GM10266 (cell line): ENCODE measurements around the gene PPP1R26.
"Not testable (repeated sequence)": the region's sequence is repeated elsewhere in the genome, so short reads cannot be mapped to it uniquely, and the experiment has no call there.

Experiments
- DNase-seq: peaks from one replicate; pipeline ENCODE4 v3.0.0; 2012; ENCODE audit errors: extremely low spot score
- TF ChIP-seq, protein P1 (sequence below): IDR thresholded peaks from 2 replicates; pipeline ENCODE4 v1.5.1; 2012; ENCODE audit warnings: mild to moderate bottlenecking, low read depth; ENCODE audit not compliant: control insufficient read depth, insufficient read depth; ENCODE audit errors: missing control alignments

The PPP1R26 gene

GRCh38 chr9:135512241-135512603, 32.6 kb downstream of the PPP1R26 start:
- TF ChIP-seq, protein P1, sequence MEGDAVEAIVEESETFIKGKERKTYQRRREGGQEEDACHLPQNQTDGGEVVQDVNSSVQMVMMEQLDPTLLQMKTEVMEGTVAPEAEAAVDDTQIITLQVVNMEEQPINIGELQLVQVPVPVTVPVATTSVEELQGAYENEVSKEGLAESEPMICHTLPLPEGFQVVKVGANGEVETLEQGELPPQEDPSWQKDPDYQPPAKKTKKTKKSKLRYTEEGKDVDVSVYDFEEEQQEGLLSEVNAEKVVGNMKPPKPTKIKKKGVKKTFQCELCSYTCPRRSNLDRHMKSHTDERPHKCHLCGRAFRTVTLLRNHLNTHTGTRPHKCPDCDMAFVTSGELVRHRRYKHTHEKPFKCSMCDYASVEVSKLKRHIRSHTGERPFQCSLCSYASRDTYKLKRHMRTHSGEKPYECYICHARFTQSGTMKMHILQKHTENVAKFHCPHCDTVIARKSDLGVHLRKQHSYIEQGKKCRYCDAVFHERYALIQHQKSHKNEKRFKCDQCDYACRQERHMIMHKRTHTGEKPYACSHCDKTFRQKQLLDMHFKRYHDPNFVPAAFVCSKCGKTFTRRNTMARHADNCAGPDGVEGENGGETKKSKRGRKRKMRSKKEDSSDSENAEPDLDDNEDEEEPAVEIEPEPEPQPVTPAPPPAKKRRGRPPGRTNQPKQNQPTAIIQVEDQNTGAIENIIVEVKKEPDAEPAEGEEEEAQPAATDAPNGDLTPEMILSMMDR = no peak
- DNase-seq = no peak

DNA sequence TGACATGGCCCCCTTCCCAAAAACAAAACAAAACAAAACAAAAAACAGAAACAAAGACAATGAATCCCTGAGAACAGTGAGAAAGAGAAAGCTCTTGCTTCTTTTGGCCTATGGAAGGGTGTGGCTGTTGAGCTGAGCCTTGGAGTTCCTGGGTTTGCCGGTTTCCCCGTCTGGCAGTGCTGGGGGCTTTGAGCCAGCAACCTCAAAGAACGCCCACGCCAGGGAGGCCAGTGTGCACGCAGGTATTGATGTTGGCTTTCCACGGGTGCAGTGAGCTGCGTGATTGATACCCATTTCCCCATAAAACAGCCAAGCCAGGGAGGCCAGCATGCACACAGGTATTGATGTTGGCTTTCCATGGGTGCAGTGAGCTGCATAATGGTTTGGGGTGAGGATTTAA, 33.3 kb downstream of the PPP1R26 start:
- TF ChIP-seq, protein P1 = no peak
- DNase-seq = no peak

DNA sequence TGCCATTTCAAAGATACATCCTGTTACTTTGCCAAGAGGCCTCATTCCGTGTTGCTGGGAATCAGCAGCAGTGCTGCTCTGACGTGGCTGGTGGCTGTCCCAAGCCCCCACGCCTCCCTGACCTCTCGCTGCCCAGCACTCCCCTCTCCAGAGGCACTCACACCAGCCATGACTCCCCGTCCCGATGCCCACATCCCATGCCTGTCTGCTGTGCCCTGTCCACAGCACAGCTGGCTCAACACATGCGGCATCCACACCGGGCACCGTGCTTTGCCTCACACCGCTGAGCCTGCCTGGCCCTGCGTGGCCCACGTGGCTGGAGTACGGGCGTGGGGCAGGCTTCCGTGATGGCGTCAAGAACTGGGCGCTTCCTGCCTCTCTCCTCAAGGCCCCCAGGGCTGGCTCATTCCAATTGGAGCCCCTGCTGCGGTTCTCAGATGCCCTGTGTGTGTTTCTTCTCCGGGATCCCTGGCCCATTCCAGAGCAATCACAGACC, 33.8 kb downstream of the PPP1R26 start:
- TF ChIP-seq, protein P1 = no peak
- no peak for DNase-seq

- not testable (repeated sequence) for DNase-seq
These were observed 34.3 kb downstream of the PPP1R26 start for GRCh38 chr9:135513906-135514305.

DNA sequence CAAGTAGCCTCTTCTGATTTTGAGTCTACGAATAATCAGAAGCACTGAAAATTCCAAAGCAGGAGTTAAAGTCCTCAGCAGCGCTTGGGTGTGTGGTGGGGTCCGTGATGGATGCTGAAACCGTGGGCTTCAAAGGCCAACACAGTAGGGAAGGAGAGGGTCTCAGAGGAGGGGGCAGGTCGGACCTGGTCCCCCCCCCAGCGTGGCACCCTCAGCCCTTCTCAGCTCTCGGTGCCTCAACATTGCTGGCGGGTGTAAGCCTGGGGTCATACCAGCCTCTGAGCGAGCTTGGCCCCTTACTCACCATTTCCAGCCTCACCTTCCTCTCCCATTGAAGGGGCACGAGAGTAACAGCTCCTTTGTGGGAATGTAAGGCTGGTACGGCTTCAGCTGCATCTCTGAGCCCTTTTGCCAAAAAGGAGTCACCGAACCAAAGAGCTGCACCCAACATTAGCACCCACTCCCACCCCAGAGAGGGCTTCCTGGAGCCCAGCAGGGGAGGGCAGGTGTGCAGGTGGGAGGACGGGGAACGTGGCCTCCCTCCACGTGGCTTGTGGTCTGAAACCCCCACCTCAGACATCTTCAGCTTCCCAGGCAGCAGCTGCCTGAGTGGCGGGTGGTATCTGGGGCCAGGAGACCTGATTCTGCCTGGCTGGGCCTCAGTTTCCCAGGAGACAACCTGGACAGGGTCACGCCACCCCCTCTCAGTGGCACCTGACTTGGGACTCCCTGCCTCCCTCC, 34.9 kb downstream of the PPP1R26 start:
- TF ChIP-seq, protein P1 = no peak
- no peak for DNase-seq

- TF ChIP-seq, protein P1 = no peak
- DNase-seq = no peak
These were observed 35.7 kb downstream of the PPP1R26 start for GRCh38 chr9:135515083-135515951.

DNA sequence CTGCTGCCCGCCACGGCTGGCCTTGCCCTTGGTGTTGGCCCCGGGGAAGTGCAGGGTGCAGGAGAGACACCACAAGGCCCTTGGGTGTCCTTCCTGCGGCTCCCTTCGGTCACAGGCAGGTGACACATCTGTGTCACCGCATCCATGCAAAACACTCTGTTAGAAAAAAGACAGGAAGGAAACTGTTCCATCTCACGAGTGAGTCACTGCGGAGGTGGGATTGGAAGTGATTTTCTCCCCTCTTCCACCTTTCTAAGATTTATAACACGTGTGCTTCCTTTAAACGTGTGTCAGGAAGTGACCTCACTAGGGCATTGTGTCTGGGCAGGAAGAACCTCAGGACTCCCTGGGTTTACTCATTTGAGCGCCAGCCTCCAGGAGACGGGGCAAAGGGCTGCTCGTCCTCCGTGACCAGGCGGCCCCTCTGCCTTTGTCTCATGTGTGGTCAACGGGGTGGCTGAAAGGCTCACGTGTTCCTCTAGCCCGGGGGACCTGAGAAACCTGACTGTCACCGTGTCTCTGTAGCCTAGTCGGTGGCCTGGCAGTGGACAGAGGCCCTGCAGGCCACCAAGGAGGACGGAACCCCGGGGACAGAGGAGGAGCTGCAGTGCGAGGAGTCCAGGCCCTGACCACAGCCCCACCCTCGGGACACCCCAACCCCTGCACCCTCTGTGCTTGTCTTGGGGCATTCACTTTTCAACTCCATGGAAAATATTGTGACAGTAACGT, 36.7 kb downstream of the PPP1R26 start:
- no peak for DNase-seq
- TF ChIP-seq, protein P1 = no peak
